Endothelial cell of umbilical vein (primary cell): ENCODE data around the gene UTS2R. TPM values are rescaled to one million over a fixed set of nuclear protein-coding genes. Genes with fewer than 3 reads are reported as not detected.

ENCODE experiments used
- BruUV-seq: library from RNA; stranded (reverse); fragments of 400-500 nt; replicated peaks from 2 replicates; lab custom pipeline; 2021; lab: Mats Ljungman, UMichigan
- CTCF ChIA-PET: fragments of 300-600, 350-600 bp; sonication (Branson Sonifier 250); formaldehyde crosslinking; loops from one replicate; lab custom pipeline; 2021; ENCODE audit warnings: antibody characterized with exemption, inconsistent platforms; lab: Charles Lee
- POLR2A ChIA-PET: fragments of 300-600, 350-600 bp; sonication (Branson Sonifier 250); formaldehyde crosslinking; loops from one replicate; lab custom pipeline; 2021; ENCODE audit warnings: antibody characterized with exemption, inconsistent platforms; lab: Charles Lee
- DNase-seq: peaks from one replicate; pipeline ENCODE4 v3.0.0-alpha.2; 2011; ENCODE audit warnings: low read depth, low spot score
- FAIRE-seq: peaks from 2 replicates; lab custom pipeline; 2011; peaks lifted over from hg19 to GRCh38; lab: Jason Lieb, UNC
- H2AFZ ChIP-seq: 2 replicates; pipeline ENCODE4 v1.6.0; 2012; ENCODE audit warnings: low read depth, low read length, control low read depth, inconsistent platforms
- H3K27ac ChIP-seq: 2 replicates; pipeline ENCODE4 v1.5.1; 2011; ENCODE audit warnings: low read depth, mild to moderate bottlenecking, control low read depth, low read length, moderate library complexity; ENCODE audit not compliant: insufficient read depth
- H3K27me3 ChIP-seq, 2 experiments: 2 replicates each; pipeline versions ENCODE4 v1.6.0 to v1.6.1; 2011; ENCODE audit warnings: low read length in 2 of 2, mixed read lengths in 1 of 2; ENCODE audit not compliant: control insufficient read depth in 2 of 2, insufficient read depth in 2 of 2
- H3K36me3 ChIP-seq, 2 experiments: 2 replicates in 1 of 2; 3 replicates in 1 of 2; pipeline ENCODE4 v1.5.1; 2011; ENCODE audit warnings: low read length in 2 of 2, mild to moderate bottlenecking in 1 of 2, moderate library complexity in 1 of 2; ENCODE audit not compliant: control insufficient read depth in 2 of 2, insufficient read depth in 2 of 2; ENCODE audit errors: extremely low read depth in 1 of 2
- H3K4me1 ChIP-seq: 3 replicates; pipeline ENCODE4 v1.5.1; 2011; ENCODE audit warnings: mild to moderate bottlenecking, low read length; ENCODE audit not compliant: control insufficient read depth, insufficient read depth; ENCODE audit errors: extremely low read depth
- H3K4me2 ChIP-seq: 2 replicates; pipeline ENCODE4 v1.6.1; 2011; ENCODE audit warnings: low read length, control low read depth, mixed read lengths; ENCODE audit not compliant: insufficient read depth
- H3K4me3 ChIP-seq, 3 experiments: fragments of 200-600 bp in 1 of 3; sonication (generic), shearing (Covaris generic) in 1 of 3; replicated peaks in 1 of 3; 2 replicates each; pipeline ENCODE4 v1.5.1; 2011 to 2016; ENCODE audit warnings: control low read depth in 3 of 3, low read length in 3 of 3, mild to moderate bottlenecking in 2 of 3, inconsistent platforms in 1 of 3, low read depth in 1 of 3, moderate library complexity in 1 of 3; ENCODE audit not compliant: insufficient read depth in 1 of 3
- H3K79me2 ChIP-seq: 2 replicates; pipeline ENCODE4 v1.6.0; 2012; ENCODE audit warnings: low read length, inconsistent platforms; ENCODE audit not compliant: control insufficient read depth, insufficient read depth
- H3K9ac ChIP-seq: replicated peaks from 2 replicates; pipeline ENCODE3; 2011; ENCODE audit warnings: low read length, control low read depth; ENCODE audit not compliant: insufficient read depth; ENCODE audit errors: extremely low read depth
- H3K9me1 ChIP-seq: replicated peaks from 3 replicates; pipeline ENCODE4 v1.6.0; 2011; ENCODE audit warnings: mild to moderate bottlenecking, low read length; ENCODE audit not compliant: control insufficient read depth, insufficient read depth; ENCODE audit errors: extremely low read depth
- H3K9me3 ChIP-seq: replicated peaks from 2 replicates; pipeline ENCODE4 v1.5.1; 2012; ENCODE audit warnings: low read length, inconsistent platforms; ENCODE audit not compliant: control insufficient read depth, insufficient read depth
- H4K20me1 ChIP-seq: replicated peaks from 2 replicates; pipeline ENCODE3; 2011; ENCODE audit warnings: mild to moderate bottlenecking, low read length; ENCODE audit not compliant: control insufficient read depth, insufficient read depth; ENCODE audit errors: extremely low read depth
- EZH2 ChIP-seq: IDR thresholded peaks from 2 replicates; pipeline ENCODE4 v1.6.1; 2012; ENCODE audit warnings: borderline replicate concordance, low read depth, mild to moderate bottlenecking, moderate library complexity, low read length, inconsistent platforms; ENCODE audit not compliant: severe bottlenecking
- FOS ChIP-seq: IDR thresholded peaks from 2 replicates; pipeline ENCODE4 v1.6.1; 2011; ENCODE audit warnings: mild to moderate bottlenecking, low read length, moderate library complexity, borderline replicate concordance; ENCODE audit not compliant: insufficient read depth
- GATA2 ChIP-seq: IDR thresholded peaks from 2 replicates; pipeline ENCODE4 v1.7.0; 2011; ENCODE audit warnings: low read depth, mild to moderate bottlenecking, moderate library complexity, mixed read lengths, low read length; ENCODE audit not compliant: insufficient read length, insufficient read depth
- JUN ChIP-seq: IDR thresholded peaks from 2 replicates; pipeline ENCODE4 v1.6.1; 2011; ENCODE audit warnings: borderline replicate concordance, low read depth; ENCODE audit not compliant: insufficient read length, insufficient read depth
- MAX ChIP-seq: IDR thresholded peaks from 2 replicates; pipeline ENCODE4 v1.6.1; 2011; ENCODE audit not compliant: insufficient read depth, insufficient read length
- MYC ChIP-seq: IDR thresholded peaks from one replicate; pipeline ENCODE4 v1.6.1; 2011; ENCODE audit warnings: mild to moderate bottlenecking, low read depth, low read length
- POLR2A ChIP-seq: IDR thresholded peaks from 2 replicates; pipeline ENCODE4 v1.6.1; 2012; ENCODE audit warnings: low read depth, mild to moderate bottlenecking, control low read depth, low read length
- POLR2AphosphoS5 ChIP-seq: IDR thresholded peaks from 2 replicates; pipeline ENCODE4 v1.6.1; 2012; ENCODE audit warnings: low read depth, mild to moderate bottlenecking, control low read depth, low read length, moderate library complexity; ENCODE audit not compliant: insufficient read depth
- dilution Hi-C: fragments of 300-500 bp; cut with MboI; formaldehyde crosslinking; loops from one replicate; pipeline ENCODE4 v1.15.0; 2019; ENCODE audit warnings: low sequenced_read_pairs; ENCODE audit not compliant: extremely low pct_ligation_motif_present
- intact Hi-C: fragments of 100-400 bp; cut with micrococcal nuclease; formaldehyde crosslinking; loops from one replicate; pipeline ENCODE4 v1.10.0; 2022
- polyA plus RNA-seq, 4 experiments: library from polyadenylated mRNA; depleted of rRNA in 3 of 4; stranded (reverse) in 3 of 4; unstranded in 1 of 4; fragments of >200 nt; gene quantifications; 2 replicates each; pipeline versions ENCODE4 v1.2.1 to v1.2.3, GENCODE V29; 2011 to 2012; ENCODE audit warnings: missing spikeins in 1 of 4
- total RNA-seq: library from RNA; stranded (reverse); gene quantifications from 2 replicates; pipeline ENCODE4 v1.2.3, GENCODE V29; 2021
- TF ChIP-seq, protein P1 (sequence below), 2 donors: IDR thresholded peaks; 1 replicate in 1 of 2; 2 replicates in 1 of 2; pipeline ENCODE4 v1.5.1; 2011; ENCODE audit warnings: low read length in 2 of 2, mild to moderate bottlenecking in 2 of 2, moderate library complexity in 2 of 2, control low read depth in 1 of 2, inconsistent platforms in 1 of 2, low read depth in 1 of 2; ENCODE audit not compliant: insufficient read depth in 1 of 2; ENCODE audit errors: extremely low read depth in 1 of 2

Gene UTS2R
- total and polyA plus RNA-seq, 2 donors (not counting 3 experiments of a cell fraction or from before 2014, with no cell fraction given) = not detected

GRCh38 chr17:82374626-82375331 is 3.2 kb downstream of the UTS2R start:
- no peak overlapping the region for H2AFZ ChIP-seq
- ChIA-PET POLR2A (no interaction called here), CTCF (no interaction called here)
- BruUV-seq = no TSS peak
- H3K9me3 ChIP-seq = no peaks in the 10 kb centered on the region
- H3K79me2 ChIP-seq = no peaks in the 10 kb centered on the region
- H3K27me3 ChIP-seq = peaks cover 29 to 31% of the 10 kb centered on the region in 2 experiments
- dilution Hi-C loops = no loop called here
- H3K9ac ChIP-seq = no peak overlapping the region
- H3K4me2 ChIP-seq = no peak overlapping the region
- H3K4me1 ChIP-seq = no peaks in the 10 kb centered on the region
- H3K36me3 ChIP-seq = no peaks in the 10 kb centered on the region
- no peak overlapping the region for H3K27ac ChIP-seq
- no peak for TF ChIP-seq MYC
- TF ChIP-seq GATA2 = no peak
- TF ChIP-seq FOS = no peak
- TF ChIP-seq POLR2A = no peak
- no peak for TF ChIP-seq MAX
- TF ChIP-seq JUN = no peak
- no peak for TF ChIP-seq POLR2AphosphoS5
- TF ChIP-seq, protein P1, sequence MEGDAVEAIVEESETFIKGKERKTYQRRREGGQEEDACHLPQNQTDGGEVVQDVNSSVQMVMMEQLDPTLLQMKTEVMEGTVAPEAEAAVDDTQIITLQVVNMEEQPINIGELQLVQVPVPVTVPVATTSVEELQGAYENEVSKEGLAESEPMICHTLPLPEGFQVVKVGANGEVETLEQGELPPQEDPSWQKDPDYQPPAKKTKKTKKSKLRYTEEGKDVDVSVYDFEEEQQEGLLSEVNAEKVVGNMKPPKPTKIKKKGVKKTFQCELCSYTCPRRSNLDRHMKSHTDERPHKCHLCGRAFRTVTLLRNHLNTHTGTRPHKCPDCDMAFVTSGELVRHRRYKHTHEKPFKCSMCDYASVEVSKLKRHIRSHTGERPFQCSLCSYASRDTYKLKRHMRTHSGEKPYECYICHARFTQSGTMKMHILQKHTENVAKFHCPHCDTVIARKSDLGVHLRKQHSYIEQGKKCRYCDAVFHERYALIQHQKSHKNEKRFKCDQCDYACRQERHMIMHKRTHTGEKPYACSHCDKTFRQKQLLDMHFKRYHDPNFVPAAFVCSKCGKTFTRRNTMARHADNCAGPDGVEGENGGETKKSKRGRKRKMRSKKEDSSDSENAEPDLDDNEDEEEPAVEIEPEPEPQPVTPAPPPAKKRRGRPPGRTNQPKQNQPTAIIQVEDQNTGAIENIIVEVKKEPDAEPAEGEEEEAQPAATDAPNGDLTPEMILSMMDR (IDR thresholded peaks at IDR 0.05; ENCODE audit: extremely low read depth in 1 of 2, insufficient read depth in 1 of 2, low read depth in 1 of 2, low read length in 2 of 2) = no peak
- TF ChIP-seq EZH2 = no peak
- H3K4me3 ChIP-seq = no peak overlapping the region
- H4K20me1 ChIP-seq = no peaks in the 10 kb centered on the region
- DNase-seq (no peak), FAIRE-seq (no peak)
- H3K9me1 ChIP-seq = no peaks in the 10 kb centered on the region
- intact Hi-C loops = no loop called here
